NK-92 (cell line): ENCODE measurements around the gene TEKT3.

Experiments used
- DNase-seq: peaks from one replicate; lab custom pipeline; 2025; ENCODE audit not compliant: unreplicated experiment; lab: John Stamatoyannopoulos, UW

Gene TEKT3

GRCh38 chr17:15298176-15298575, 43.2 kb downstream of the TEKT3 start:
- no peak for DNase-seq

GRCh38 chr17:15293558-15293957, 47.8 kb downstream of the TEKT3 start:
- DNase-seq = no peak

GRCh38 chr17:15291674-15292361, 49.6 kb downstream of the TEKT3 start:
- DNase-seq = no peak

GRCh38 chr17:15290605-15291004, 50.8 kb downstream of the TEKT3 start:
- no peak for DNase-seq

- DNase-seq = no peak
Measured at GRCh38 chr17:15289285-15290183, 51.9 kb downstream of the TEKT3 start.

GRCh38 chr17:15288859-15289258, 52.5 kb downstream of the TEKT3 start:
- DNase-seq = no peak

GRCh38 chr17:15287538-15288267, 53.7 kb downstream of the TEKT3 start:
- DNase-seq = no peak

GRCh38 chr17:15285466-15285865, 55.9 kb downstream of the TEKT3 start:
- DNase-seq = no peak

- DNase-seq = no peak
Measured at GRCh38 chr17:15284537-15284936, 56.9 kb downstream of the TEKT3 start.

- DNase-seq = no peak
Measured at GRCh38 chr17:15284107-15284506, 57.3 kb downstream of the TEKT3 start.

- DNase-seq = no peak
Measured at GRCh38 chr17:15281909-15282308, 59.5 kb downstream of the TEKT3 start.

- no peak for DNase-seq
Measured at GRCh38 chr17:15278924-15279477, 62.4 kb downstream of the TEKT3 start.

GRCh38 chr17:15278380-15278779, 63.0 kb downstream of the TEKT3 start:
- DNase-seq = no peak

GRCh38 chr17:15274017-15274416, 67.4 kb downstream of the TEKT3 start:
- DNase-seq = no peak

GRCh38 chr17:15273141-15273793, 68.1 kb downstream of the TEKT3 start:
- DNase-seq = no peak

- DNase-seq = no peak
Measured at GRCh38 chr17:15271741-15272140, 69.7 kb downstream of the TEKT3 start.

- DNase-seq = no peak
Measured at GRCh38 chr17:15270628-15271381, 70.6 kb downstream of the TEKT3 start.

GRCh38 chr17:15269780-15270089, 71.7 kb downstream of the TEKT3 start:
- no peak for DNase-seq

GRCh38 chr17:15269087-15269779, 72.2 kb downstream of the TEKT3 start:
- DNase-seq = no peak

- DNase-seq = no peak
Measured at GRCh38 chr17:15268461-15268860, 72.9 kb downstream of the TEKT3 start.
